CD4-positive, alpha-beta T cell treated with Interleukin-2 at 100 ng/mL for 4 hours (primary cell): ENCODE results near the gene SNAI1.
A peak's percentile ranks its signal among the peaks of the same experiment; 100 is the strongest.

Experiments used
- DNase-seq: peaks from one replicate; pipeline ENCODE4 v3.0.0-alpha.2; 2020; ENCODE audit warnings: low spot score

The SNAI1 gene

GRCh38 chr20:50013976-50014375, 31.2 kb downstream of the SNAI1 start:
- DNase-seq, result no peak

GRCh38 chr20:50014570-50015562, 32.1 kb downstream of the SNAI1 start:
- DNase-seq, result no peak

DNA sequence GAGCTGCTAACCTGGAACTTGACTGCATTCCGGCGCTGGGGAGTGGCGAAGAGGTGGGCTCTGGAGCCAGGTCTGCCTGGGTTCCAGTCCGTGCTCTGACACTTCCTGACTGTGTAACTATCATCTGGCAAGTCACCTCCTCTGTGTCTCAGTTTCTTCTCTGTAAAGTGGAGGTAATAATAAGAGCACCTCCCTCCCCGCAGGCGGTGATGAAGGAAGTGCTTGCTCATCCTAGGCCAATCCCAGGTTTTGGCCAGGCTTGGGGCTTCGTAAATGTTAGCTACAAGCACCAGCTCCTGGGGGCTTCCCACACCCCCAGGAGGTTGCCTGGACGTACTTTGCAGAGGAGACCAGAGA, 32.8 kb downstream of the SNAI1 start:
- DNase-seq, result no peak

DNA sequence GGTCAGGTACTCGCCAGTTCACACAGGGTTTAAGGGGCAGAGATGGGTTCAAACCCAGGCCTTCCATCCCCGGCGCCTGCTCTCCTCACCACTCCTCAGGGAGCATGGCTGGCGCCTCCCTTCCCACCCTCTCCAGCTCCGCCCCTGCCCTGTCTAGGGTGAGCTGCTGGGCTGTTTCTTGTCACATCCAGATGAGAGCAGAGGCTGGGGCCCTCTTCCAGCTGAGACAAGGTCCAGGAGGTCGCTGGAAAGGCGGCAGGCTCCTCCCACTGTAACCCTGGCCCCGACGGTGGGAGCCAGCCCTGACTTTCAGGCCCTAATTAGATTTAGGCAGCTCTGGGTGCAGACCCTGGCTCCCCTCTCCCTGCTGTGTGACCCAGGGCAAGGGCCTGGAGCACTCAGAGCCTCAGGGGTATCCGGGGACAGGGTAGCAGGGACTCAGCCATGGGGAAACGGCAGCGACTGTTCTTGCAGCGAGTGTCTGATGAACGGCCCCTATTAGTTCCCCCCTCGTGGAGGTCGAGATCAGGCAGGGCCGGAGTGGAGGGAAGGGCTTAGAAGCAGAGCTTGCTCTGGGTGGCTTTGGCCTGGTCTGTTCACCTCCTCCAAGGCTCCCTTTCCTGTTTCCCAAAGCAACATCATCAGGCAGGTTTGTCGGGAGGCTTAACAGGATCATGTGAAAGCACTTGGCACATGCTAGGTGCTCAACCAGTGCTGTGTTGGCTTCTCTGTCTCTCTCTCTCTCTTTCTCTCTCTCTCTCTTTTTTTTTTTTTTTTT, 33.4 kb downstream of the SNAI1 start:
- no peak for DNase-seq

DNA sequence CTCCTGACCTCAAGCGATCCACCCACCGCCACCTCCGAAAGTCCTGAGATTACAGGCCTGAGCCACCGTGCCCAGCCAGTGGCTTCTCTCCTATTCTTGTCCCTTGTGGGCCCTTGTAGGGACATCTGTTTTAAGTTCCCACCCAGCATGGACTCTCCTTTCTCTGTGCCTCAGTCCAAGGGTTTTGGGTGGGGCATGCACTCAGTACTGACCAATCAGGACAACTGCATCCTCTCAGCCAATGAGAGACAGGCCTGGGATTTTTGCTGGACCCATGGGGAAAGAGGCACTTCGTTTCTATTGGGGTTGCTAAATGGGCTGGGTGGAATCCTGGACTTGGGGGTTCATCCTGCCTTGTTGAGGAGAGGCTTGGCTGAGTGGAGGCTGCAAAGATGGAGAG, 34.4 kb downstream of the SNAI1 start:
- DNase-seq, result no peak

GRCh38 chr20:50017576-50018248, 34.9 kb downstream of the SNAI1 start:
- no peak for DNase-seq

GRCh38 chr20:50019466-50020256, 36.9 kb downstream of the SNAI1 start:
- DNase-seq, result no peak

GRCh38 chr20:50020288-50020687, 37.5 kb downstream of the SNAI1 start:
- DNase-seq, result peak; percentile 11

GRCh38 chr20:50022676-50023075, 39.9 kb downstream of the SNAI1 start:
- no peak for DNase-seq

DNA sequence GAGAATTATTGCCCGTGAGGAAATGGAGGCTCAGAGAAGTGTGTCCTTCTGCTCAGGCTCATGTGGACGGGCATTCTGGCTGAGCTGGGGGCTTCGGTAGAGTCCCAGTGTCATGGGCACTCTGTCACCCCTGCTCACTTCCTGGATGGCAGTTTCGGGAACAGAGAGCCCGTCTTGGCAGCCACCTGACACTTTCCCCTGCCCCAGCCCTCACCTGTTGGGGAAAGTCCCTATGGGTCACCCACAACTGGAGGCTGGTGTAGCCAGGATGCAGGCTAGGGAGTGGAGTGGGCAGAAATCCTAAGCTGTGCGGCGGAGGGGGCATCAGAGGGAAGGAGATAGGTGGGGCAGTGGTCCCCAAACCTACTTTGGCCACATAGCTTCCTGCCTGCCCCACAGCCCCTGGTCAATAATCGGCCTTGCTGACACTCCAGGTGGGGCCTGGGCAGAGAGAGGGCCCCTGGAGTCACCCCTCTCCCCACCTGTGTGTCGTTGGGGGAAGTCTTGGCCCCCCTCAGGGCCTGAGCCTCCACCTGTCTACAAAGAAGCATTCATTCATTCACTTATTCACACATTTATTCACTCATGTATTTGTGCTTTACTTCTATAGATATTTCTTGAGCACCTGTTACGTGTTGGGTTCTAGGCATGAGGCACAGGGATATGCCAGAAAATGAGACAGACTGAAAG, 40.5 kb downstream of the SNAI1 start:
- DNase-seq, result no peak

DNA sequence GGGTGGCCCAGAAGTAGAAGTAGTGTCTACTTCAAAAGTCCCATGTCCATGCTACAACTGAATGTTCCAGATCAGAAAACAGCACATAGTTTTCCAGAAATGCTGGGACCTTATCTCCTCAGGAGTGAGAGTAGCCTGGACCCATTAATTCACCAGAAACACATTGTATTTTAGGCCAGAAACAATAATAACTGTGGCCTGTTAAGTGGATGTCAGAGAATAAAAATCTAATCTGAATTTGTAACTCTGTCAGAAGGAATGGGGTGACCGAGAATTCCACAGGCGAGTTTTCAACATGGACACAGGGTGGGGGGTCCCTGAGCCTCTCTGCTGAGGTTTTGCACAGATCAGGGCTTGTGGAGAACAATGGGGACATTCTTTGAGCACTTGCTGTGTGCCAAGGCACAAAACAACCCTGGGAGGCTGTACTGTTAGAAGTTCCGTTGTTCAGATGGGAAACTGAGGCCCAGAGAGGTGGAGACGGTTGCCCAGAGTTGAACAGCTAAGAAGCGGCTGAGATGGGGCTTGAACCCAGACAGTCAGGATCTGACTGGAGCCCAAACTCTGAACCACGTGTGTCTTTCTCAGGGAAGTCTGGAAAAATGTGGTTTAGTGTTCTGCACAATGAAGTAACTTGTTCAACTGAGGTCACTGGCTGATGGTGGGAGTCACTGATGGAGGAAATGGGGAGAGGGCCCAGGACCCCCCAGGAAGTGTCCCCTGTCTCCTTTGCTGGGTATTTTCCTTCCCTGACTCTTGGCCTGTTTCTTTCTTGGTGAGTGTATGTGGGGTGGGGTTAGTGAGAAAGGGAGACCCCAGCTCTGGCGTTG, 44.2 kb downstream of the SNAI1 start:
- no peak for DNase-seq

DNA sequence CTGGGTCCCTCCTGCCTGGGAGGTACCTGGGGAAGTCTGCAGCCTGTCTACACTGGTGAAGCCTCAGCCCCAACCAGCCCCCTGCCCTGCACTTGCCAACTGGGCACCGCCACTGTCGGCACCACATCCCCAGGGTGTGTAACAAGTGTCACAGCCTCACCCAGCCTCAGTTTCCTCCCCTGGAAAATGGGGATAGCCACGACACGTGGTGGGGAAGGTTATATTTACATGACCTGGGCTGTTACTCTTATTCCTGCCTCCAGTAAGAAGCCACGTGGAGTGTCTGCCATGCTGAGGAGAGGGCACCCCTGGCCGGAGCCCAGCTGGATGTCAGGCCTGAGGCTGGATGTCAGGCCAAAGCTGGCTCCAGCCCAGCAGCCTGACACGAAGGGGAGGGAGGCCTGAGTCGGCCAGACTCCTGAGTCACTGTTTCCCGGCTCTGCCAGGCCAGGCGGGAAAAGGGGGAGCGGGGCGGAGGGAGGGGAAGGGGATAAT, 44.9 kb downstream of the SNAI1 start:
- DNase-seq, result no peak

DNA sequence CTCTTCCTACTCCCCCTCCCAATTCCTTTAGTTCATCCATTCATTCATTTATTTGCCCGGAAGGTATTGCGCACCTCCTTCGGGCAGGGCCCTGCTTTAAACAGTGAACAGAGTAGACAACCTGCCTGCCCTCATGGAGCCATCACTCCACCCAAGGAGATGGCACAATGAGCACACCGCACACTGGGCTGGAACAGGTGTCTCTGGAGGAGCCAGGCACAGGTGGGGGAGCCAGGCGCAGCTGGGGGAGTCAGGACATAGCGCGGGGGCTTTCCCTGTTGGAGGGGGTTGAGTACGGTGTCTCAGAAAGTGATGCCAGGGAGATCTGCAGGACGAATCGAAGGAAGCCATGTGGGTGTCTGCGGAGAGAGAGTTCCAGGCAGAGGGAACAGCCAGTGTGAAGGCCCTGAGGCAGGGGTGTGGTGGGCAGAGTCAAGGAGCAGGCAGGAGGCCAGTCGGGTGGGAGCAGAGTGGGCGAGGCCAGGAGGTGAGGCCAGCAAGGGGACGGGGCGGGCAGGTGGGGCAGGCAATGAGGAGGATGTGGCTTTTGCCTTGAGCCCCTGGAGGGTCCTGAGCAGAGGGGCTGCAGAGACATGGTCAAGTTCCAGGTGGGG, 46.4 kb downstream of the SNAI1 start:
- no peak for DNase-seq

GRCh38 chr20:50029697-50030461, 47.1 kb downstream of the SNAI1 start:
- no peak for DNase-seq

DNA sequence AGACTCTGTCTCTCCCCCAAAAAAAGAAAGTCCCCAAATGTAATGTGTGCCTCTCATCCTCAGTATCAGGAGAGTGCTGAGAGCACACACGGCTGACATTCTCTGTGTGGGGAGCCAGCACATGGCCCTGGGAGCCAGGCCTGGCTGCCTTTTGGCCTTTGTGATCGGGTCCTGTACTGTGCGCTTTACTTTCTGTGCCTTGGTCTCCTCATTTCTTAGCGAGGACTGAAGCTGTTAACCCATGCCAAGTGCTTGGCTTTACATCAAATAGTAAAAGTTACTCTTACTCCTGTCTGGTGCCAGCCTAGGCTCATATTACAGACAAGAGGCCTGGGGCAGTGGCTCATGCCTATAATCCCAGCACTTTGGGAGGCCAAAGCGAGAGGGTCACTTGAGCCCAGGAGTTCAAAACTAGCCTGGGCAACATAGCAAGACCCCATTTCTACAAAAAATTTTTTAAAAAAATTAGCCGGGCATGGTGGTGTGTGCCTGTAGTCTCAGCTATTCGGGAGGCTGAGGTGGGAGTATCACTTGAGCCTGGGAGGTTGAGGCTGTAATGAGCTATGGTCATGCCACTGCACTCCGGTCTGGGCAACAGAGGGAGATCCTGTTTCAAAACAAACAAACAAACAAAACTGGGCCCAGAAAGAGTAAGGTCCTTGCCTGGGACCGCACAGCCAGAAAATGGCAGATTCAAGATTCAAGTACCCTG, 50.3 kb downstream of the SNAI1 start:
- no peak for DNase-seq

DNA sequence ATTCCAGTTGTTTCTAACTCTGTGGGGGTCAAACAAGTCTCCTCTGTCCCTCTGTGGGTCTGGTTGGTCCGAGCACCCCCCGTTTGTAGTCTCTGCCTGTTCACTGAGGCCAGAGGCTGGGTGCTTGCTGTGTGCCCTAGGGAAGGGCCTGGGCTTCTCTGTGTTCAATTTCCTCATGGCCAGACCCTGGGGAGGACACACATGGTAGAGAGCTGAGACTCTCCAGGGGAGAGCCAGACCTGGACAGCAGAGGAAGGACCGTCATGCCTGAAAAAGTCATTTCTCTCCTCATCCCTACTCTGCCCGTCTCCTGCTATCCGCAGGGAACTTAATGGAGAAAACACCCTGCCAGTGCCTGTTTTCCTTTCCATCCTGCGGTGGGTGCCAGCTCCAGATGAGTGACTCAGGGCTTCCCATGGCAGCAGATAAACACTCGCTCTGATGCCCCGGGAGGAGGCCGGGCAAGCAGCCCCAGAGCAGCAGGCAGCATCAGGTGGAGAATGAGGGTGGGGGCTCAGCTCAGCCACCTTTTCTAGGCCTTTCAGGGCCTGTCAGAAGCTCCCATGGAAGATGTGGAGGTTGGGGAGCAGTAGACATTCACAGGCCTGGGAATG, 51.9 kb downstream of the SNAI1 start:
- DNase-seq, result no peak

DNA sequence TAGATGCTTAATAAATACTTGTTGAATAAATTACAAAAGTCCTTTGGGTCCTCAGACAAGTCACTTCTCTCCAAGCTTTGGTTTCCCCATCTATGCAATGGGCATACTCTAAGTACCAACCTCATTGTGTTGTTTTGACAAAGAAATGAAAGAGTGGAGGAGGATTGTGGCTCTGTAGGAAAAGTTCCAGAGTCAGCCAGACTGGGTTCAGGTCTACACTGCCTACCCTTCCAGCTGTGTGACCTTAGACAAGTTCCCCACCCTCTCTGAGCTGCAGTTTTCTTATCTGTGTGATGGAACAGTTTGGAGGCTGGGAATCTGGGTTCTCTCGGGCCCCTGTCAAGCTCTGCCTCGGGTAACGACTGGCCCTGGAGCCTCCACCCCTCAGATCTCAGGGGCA, 53.9 kb downstream of the SNAI1 start:
- DNase-seq, result no peak

DNA sequence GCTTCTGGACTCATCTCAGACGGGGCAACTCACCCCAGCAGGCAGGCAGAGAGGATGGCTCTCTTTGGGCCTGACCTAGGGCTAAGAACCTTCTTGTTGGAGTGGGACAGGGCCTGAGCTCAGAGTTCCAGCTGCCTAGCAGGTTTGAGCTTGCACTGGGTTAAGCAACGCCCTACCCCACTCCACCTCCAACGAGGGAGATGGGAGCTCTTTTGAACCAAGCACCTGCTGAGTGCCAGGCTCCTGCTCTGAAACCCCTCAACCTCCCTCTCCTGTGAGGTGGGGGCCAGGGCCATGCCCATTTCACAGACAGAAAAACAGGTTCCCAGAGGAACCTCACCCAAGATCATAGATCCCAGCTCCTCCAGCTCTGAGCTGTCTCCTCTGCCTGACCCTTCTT, 54.3 kb downstream of the SNAI1 start:
- no peak for DNase-seq
